Effector CD4-positive, alpha-beta T cell (primary cell): Measurements from ENCODE around the gene APLF.
"Not testable (repeated sequence)": the region's sequence is repeated elsewhere in the genome, so short reads cannot be mapped to it uniquely, and the experiment has no call there.

Source experiments
- DNase-seq: peaks from one replicate; pipeline ENCODE4 v3.0.0-alpha.2; 2020

APLF gene

DNA sequence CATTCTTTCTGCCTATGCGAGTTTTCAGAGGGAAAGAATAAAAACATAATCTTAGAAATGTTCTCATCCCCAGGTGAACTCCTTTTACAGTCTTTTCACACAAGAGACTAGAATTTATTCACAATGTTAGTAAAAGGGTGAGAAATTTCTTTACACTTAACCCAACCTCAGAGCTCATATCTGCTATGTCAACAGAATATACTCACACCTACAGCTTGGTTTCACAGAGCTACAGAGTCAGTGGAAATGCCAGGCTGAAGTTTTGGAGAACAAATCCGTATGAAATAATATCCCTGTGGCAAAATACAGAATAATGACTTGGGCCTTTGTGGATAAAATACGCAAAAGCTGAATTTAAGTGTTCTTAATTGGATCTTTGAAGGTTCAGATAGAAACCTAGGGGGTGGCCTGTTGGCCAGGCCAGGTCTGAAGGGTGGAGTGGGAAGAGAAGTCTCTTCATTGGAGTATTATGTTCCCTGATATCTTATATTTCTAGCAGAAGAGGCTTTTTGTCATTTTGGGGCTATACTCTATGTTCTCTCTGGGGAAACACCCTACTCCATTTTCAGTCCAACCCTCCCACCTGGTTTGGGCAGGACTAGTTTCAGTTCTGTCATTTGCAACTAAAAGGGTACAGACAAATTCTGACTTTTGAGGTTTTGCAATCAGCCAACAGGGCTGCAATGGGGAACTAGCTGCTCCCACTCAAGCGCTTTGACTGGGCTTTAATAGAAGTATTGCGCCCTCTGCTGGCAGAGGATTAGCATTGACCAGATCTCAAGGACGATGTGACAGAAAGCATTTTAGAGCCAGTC, 26.0 kb upstream of the APLF start:
- peak; percentile 80 for DNase-seq

DNA sequence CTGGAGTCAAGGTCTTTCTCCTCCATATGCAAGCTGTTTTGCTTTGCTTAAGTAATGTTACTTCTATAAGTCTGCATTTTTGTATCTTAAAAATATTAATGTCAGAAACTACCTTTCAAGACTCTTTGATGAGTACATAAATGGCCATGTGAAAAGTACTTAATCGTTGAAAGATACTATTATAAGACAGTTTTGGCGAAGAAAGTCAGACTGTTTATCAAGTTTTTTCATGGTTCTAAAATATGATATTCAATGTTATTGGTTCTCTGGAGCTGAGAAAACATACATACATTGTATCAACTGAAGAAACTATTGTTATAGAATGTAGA, 25.4 kb upstream of the APLF start:
- no peak for DNase-seq

DNA sequence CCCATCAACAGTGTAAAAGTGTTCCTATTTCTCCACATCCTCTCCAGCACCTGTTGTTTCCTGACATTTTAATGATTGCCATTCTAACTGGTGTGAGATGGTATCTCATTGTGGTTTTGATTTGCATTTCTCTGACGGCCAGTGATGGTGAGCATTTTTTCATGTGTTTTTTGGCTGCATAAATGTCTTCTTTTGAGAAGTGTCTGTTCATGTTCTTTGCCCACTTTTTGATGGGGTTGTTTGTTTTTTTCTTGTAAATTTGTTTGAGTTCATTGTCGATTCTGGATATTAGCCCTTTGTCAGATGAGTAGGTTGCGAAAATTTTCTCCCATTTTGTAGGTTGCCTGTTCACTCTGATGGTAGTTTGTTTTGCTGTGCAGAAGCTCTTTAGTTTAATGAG, 21.0 kb upstream of the APLF start:
- DNase-seq: not testable (repeated sequence)

- no peak for DNase-seq
Observed at GRCh38 chr2:68447118-68447517, 20.3 kb upstream of the APLF start.

DNA sequence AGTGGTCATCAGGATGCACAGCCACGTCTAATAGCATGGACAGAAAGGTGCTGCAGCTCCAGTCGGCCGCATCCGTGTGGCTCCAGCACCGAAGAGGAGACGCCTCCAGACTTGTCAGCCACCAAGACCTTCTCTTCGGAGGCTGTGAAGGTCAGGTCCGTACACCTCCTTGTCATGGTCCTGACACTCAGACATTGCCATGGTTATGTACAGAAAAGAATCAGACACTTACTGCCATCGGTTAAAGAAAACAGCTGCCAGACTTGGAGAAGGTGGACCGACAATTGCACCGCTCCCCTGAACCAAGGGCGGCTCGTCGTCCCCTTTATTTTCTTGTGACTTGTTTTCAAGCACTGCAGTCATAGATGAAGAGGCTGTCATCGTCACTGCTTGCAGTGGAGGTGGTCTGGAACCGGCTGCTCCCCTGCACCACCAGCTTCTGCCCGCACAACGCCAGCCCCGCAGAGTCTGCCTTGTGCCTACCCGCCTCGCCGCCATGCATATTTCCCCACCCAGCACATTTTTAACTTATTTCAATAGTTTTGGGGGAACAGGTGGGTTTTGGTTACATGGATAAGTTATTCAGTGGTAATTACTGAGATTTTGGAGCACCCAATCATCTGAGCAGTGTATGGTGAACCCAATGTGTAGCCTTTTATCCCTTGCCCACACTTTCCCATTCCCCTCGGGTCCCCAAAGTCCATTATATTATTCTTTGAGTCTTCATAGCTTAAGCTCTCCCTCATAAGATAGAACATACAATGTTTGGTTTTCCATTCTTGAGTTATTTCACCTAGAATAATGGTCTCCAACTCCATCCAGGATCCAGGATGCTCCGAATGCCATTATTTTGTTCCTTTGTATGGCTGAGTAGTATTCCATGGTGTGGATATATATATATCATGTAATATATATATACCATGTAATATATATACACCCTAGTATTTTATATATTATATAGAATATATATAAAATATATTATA, 18.4 kb upstream of the APLF start:
- no peak for DNase-seq

DNA sequence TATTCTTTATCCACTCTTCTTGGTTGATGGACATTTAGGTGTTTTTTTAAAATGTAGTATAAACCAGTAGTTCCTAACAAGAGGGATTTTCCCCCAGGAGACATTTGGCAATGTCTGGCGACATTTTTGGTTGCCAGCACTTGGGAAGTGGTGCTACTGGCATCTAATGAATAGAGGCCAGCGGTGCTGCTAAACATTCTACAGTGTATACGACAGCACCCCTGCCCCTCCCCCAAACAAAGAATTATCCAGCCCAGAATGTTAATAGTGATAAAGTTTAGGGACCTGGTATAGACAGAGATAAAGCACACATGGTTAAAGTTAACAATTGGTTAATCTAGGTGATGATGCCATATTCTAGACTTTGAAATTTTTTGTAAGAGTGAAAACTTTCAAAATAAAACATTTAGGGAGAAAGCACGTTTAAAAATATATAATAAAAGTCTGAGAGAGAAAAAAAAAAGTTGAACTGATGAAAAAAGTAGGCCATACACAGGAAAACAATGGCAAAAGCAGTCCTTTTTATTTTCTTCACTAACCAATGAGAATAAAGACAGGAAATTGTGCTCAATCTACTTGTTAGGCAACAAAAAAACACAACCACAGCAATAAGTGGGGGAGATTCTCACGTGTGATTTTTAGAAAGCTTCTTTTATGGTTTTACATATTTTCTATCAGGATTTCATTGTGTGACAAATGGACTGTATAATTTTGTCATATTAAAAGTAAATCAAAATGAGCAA, 15.1 kb upstream of the APLF start:
- DNase-seq: no peak

GRCh38 chr2:68453761-68454360, 13.5 kb upstream of the APLF start:
- DNase-seq: no peak

- no peak for DNase-seq
Observed at GRCh38 chr2:68454719-68455118, 12.7 kb upstream of the APLF start.

DNA sequence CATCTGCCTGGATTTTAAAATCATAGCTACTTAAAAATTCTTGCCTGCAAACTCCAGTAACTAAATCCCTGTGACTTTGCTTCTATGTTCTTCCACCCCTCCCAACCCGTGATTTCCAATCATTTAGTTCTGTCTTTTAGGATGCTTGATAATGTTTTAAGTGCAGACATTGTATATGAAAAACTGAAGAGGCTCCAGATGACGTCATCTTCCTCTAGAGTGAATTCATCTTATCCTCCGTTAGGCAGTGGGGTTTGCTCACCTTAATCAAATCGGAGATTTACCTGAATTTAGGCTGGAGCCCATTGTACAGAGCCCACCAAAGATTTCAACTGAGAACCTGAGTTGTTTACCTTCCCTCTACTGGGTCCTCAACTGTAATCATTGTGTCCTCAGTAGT, 11.2 kb upstream of the APLF start:
- DNase-seq: no peak

DNA sequence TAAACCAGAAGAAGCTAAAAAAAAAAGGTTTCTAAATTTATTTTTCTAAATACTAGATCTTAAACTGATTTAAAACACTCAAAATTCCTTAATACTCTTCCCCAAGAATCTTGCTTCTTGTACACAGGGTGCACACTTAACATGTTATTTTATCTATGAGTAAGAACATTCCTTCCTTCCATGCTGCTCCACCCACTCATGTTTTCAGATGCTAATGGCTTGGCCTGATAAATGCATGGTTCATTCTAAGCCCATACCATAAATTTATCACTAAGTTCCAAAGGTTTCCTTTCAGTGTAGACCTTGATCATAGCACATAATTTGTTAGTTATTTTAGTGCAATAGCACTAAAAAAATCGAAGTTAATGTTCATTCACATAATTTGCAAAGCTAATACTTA, 8.4 kb upstream of the APLF start:
- no peak for DNase-seq

GRCh38 chr2:68463287-68463877, 4.0 kb upstream of the APLF start:
- DNase-seq: no peak

DNA sequence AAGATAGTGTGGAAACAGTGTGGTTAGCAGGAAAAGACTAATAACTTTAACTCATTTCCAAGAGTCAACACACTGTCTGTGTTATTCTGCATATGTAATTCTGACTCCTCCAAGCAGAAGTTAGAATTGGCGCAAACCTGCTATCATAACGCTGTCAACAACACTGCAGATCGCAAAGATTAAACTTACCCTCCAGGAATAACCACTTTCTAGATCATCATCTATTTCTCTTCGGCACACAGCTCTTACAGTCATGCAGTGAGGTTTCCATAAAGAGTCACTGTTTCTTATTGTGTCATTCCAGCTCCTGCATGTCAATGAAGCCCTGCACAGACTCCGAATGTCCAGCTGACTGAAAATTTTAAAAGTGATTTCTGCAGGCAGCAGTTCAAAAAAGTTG, 2.7 kb upstream of the APLF start:
- DNase-seq: no peak

DNA sequence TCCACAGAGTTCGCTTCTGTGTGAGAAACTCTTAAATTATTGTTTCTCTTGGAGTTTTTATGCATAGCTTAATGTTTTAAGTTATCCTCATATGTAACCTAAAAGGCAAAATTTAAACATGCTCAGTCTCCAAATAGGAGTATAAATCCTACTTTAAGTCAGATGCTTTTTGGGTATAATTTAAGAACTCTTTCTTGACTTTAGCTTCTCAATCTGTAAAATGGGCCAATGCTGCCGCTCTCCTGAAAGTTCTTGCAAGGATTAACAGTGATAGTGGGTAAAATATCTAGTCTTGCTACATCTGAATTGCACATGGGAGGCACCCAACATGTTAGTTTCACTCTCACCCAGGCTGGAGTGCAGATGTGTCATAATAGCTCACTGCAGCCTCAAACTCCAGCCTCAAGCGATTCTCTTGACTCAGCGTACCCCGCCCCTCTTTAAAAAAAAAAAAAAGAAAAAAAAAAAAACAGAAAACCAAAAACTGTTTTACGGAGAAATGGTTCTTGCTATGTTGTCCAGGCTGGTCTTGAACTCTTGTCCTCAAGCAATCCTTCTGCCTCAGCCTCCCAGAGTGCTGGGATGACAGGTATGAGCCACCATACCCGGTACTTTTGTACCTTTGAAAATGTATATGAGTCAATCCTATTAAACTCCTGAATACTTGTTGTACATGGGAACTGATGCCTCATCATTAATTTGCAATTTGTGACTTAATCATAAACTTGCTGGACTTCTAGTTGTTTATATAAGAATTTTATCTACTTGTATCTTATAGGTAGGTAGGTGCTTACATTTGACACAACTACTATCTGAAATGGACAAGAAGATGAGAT, 2.1 kb upstream of the APLF start:
- peak; percentile 17 for DNase-seq

- peak; percentile 55 for DNase-seq
Observed at GRCh38 chr2:68466361-68466777, 1.0 kb upstream of the APLF start.

- DNase-seq: no peak
Observed at GRCh38 chr2:68466778-68467076, 658 bp upstream of the APLF start.

DNA sequence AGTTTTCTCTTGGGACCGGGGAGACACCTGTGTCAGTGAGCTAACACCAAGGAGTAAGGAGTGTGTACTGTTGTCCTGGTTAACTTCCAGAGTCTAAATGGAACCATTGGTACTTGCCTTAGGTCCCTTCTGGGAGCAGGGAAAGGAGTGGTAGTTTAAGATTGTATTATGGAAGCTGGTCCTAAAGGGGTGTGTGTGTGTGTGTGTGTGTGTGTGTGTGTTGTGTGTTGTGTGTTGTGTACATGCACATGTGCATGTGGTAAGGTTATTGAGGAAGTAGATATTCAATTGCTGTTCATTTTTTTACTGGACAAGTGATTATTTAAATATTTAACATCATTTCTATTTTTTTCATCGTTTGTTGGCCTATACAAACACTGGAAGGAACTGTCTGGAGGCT, 1.4 kb downstream of the APLF start:
- no peak for DNase-seq

DNA sequence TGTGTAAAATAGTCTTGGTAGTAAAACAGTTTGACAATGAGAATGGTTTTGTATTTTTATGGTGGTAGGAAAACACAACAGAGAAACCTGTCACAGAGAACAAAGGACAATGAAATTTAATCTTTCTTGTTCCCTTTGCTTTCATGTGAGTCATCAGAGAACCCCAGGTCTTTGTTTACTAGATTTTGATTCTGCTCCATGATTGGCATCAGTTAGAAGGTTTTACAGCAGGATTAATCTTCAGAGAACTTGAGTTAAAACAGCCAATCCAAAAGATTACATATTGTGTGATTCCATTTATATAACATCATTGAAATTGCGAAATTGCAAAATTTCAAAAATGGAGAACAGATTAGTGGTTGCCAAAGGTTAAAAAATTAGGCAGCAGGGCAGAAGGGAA, 2.5 kb downstream of the APLF start:
- DNase-seq: no peak

GRCh38 chr2:68471385-68471784, 4.0 kb downstream of the APLF start:
- DNase-seq: no peak

- no peak for DNase-seq
Observed at GRCh38 chr2:68472796-68473414, 5.5 kb downstream of the APLF start.

DNA sequence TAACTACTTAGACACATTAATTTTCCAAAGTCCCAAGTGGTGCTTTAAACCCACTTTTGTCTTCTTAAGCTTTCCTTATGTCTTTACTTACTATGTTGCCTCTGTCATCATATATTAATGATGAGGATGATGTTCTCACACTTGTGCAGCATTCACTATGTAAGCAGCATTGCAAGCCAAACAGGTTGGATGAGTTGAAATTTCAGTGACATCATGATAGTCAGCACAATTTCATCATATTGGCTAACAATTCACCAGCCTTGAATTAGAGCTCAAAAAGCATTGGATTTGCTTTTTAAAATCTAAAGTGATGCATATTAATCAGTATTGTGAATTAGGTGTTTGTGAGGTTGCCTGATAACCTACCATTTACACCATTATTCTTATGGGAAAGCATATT, 7.7 kb downstream of the APLF start:
- no peak for DNase-seq

DNA sequence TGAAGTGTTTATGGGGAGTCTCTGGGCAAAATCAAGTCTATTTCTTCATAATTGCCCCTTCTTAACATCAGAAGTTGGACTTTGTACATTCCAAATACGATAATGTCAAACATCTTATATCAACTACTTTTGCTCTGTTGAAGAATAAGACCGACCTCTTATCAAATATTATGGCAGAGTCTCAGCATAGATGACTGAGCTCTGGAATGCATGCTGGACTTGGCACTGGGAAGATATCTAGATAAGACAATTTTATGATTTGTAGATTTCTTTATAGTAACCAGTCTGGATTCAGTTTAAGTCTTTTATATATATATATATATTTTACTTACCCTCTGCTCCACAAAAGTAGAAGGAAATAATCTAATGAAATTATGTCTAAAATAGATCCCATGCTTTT, 8.2 kb downstream of the APLF start:
- DNase-seq: no peak
